Breast epithelium (tissue), 4 donors: ENCODE measurements around the gene CHST8. TPM values are rescaled to one million over a fixed set of nuclear protein-coding genes. Genes with fewer than 3 reads are reported as not detected.

ENCODE experiments used
- DNase-seq, 2 donors: peaks; one replicate each; pipeline ENCODE4 v3.0.0-alpha.2; 2019; ENCODE audit warnings: low spot score in 2 of 2
- H3K27ac ChIP-seq, 2 donors: fragments of 200-600 bp; sonication (generic) in 1 of 2; one replicate each; pipeline ENCODE4 v1.5.1; 2016 to 2019; ENCODE audit warnings: mild to moderate bottlenecking in 1 of 2
- H3K27me3 ChIP-seq, 2 donors: fragments of 200-600 bp; sonication (generic) in 1 of 2; one replicate each; pipeline versions ENCODE4 v1.5.1 to v1.6.0; 2017 to 2019; ENCODE audit warnings: control low read depth in 1 of 2, mild to moderate bottlenecking in 1 of 2
- H3K36me3 ChIP-seq: fragments of 200-600 bp; one replicate; pipeline ENCODE4 v1.5.1; 2019
- H3K4me1 ChIP-seq, 2 donors: fragments of 200-600 bp; sonication (generic); one replicate each; pipeline ENCODE4 v1.5.1; 2016 to 2019; ENCODE audit warnings: control low read depth in 1 of 2
- H3K4me3 ChIP-seq, 3 donors: fragments of 200-600 bp; sonication (generic); 1 replicate in 2 of 3; 2 replicates in 1 of 3; pipeline ENCODE4 v1.5.1; 2016 to 2019; ENCODE audit warnings: mild to moderate bottlenecking in 3 of 3, moderate library complexity in 2 of 3
- H3K9me3 ChIP-seq, 2 donors: fragments of 200-600 bp; sonication (generic) in 1 of 2; one replicate each; pipeline ENCODE4 v1.5.1; 2016 to 2019; ENCODE audit warnings: control low read depth in 1 of 2
- POLR2A ChIP-seq: fragments of 450-650 bp; IDR thresholded peaks from one replicate; pipeline ENCODE4 v1.6.1; 2016; ENCODE audit warnings: antibody characterized with exemption, mild to moderate bottlenecking, moderate library complexity
- POLR2AphosphoS5 ChIP-seq, 3 donors: sonication (generic); formaldehyde crosslinking; IDR thresholded peaks; one replicate each; pipeline ENCODE4 v1.6.1; 2017; ENCODE audit warnings: antibody characterized with exemption in 3 of 3
- intact Hi-C: fragments of 100-400 bp; cut with DNase I; formaldehyde crosslinking; loops from one replicate; pipeline ENCODE4 v1.15.1; 2023; ENCODE audit warnings: low total_unique reads
- total RNA-seq, 3 donors: library from RNA; depleted of rRNA; stranded (reverse); fragments of >200 nt; gene quantifications; one replicate each; pipeline ENCODE4 v1.1.0, GENCODE V29; 2016
- TF ChIP-seq, protein P1 (sequence below), 3 donors: fragments of 450-650 bp; IDR thresholded peaks; one replicate each; pipeline ENCODE4 v1.5.1; 2016 to 2017; ENCODE audit warnings: antibody characterized with exemption in 3 of 3, mild to moderate bottlenecking in 3 of 3, moderate library complexity in 3 of 3

Gene CHST8
- total RNA-seq, 3 donors from 2014 or later, result 0.16 to 14.1 (median 1.6) TPM

DNA sequence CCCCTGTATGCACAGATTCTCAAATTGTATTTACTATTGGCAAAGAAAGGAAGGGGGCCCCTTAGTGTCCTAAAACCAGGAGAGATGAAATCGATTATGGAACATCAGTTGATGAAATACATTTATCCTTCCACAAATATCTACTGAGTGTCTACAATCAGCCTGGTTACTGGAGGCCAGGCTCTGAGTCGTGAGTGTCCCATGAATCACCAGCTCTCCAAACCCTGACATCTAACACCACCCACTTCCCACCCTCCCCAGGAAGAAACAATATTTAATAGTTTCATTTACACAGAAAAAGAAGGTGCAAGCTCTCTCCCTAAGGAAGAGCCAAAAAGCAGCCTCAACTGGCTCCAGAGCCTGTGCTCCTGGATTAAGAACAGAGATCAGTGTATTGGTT lies 200.1 kb downstream of the CHST8 start:
- no peaks in the 10 kb centered on the region for H3K36me3 ChIP-seq
- intact Hi-C loops, result no loop called here
- no peak for DNase-seq
- no peaks in the 10 kb centered on the region for H3K27me3 ChIP-seq
- H3K27ac ChIP-seq, result no peak overlapping the region
- H3K9me3 ChIP-seq, result no peaks in the 10 kb centered on the region
- H3K4me1 ChIP-seq, result no peaks in the 10 kb centered on the region
- TF ChIP-seq, protein P1, sequence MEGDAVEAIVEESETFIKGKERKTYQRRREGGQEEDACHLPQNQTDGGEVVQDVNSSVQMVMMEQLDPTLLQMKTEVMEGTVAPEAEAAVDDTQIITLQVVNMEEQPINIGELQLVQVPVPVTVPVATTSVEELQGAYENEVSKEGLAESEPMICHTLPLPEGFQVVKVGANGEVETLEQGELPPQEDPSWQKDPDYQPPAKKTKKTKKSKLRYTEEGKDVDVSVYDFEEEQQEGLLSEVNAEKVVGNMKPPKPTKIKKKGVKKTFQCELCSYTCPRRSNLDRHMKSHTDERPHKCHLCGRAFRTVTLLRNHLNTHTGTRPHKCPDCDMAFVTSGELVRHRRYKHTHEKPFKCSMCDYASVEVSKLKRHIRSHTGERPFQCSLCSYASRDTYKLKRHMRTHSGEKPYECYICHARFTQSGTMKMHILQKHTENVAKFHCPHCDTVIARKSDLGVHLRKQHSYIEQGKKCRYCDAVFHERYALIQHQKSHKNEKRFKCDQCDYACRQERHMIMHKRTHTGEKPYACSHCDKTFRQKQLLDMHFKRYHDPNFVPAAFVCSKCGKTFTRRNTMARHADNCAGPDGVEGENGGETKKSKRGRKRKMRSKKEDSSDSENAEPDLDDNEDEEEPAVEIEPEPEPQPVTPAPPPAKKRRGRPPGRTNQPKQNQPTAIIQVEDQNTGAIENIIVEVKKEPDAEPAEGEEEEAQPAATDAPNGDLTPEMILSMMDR (IDR thresholded peaks at IDR 0.05), result no peak
- TF ChIP-seq POLR2A (no peak), POLR2AphosphoS5 (IDR thresholded peaks at IDR 0.05) (no peak)
- H3K4me3 ChIP-seq, result no peak overlapping the region

Other genes starting within 250 kb of the CHST8 start
- 10 to 100 TPM; 23.3 to 32.0 (median 23.4) TPM for gene CEBPG, start 248.2 kb upstream of the CHST8 start, total RNA-seq
- gene PEPD, start 100.2 kb upstream of the CHST8 start, total RNA-seq, result 100 to 1,000 TPM in 1 of 3 donors, 10 to 100 TPM in 2; 42.1 to 127 (median 82.3) TPM
- gene KCTD15, start 174.9 kb downstream of the CHST8 start, total RNA-seq, result 10 to 100 TPM; 14.6 to 52.4 (median 36.1) TPM